ENCODE measurements around the gene KPNA3.

GRCh38 chr13:49810567-49811526 lies 18.4 kb upstream of the KPNA3 start:
- TF ChIP-seq ZNF8 (CRISPR knock-in tag; IDR thresholded peaks at IDR 0.05) (no peak), ZFP30 (CRISPR knock-in tag; IDR thresholded peaks at IDR 0.05) (no peak), ZFP3 (CRISPR knock-in tag; IDR thresholded peaks at IDR 0.05) (no peak), PATZ1 (CRISPR knock-in tag; IDR thresholded peaks at IDR 0.05; ENCODE audit: borderline replicate concordance) (no peak), ZC3H10 (CRISPR knock-in tag; IDR thresholded peaks at IDR 0.05) (no peak), ARNTL (CRISPR knock-in tag; IDR thresholded peaks at IDR 0.05; ENCODE audit: borderline replicate concordance, low read depth) (no peak), GLIS3 (CRISPR knock-in tag; IDR thresholded peaks at IDR 0.05) (no peak)

Data from SK-N-SH treated with all-trans-retinoic acid at 6 μM for 48 hours (cell line).